Measurements from ENCODE around the gene ATOSB. TPM values are rescaled to one million over a fixed set of nuclear protein-coding genes. Genes with fewer than 3 reads are reported as not detected.

The ATOSB gene
- polyA plus RNA-seq, 3 donors, result 18.5 to 96.8 (median 23.7) TPM

- peak overlapping the region in 2 of 7 donors; percentile 54 to 75 for H3K27ac Mint-ChIP-seq
- H3K79me2 ChIP-seq (ENCODE audit: insufficient read depth, low read length), result no peaks in the 10 kb centered on the region
- peaks cover 6% of the 10 kb centered on the region for H3K4me1 Mint-ChIP-seq
- DNase-seq, result no peak
- no peak overlapping the region for H3K4me2 ChIP-seq (replicated peaks; ENCODE audit: extremely low read depth, low read length, poor library complexity, severe bottlenecking)
- H3K27ac ChIP-seq (ENCODE audit: low read depth in 1 of 2, low read length in 2 of 2), result no peak overlapping the region
- no peaks in the 10 kb centered on the region for H3K4me1 ChIP-seq (ENCODE audit: control insufficient read depth in 1 of 2, insufficient read depth in 2 of 2, low read length in 2 of 2)
- H3K36me3 Mint-ChIP-seq, result peaks cover 61 to 71% of the 10 kb centered on the region in 2 donors
- TF ChIP-seq CTCF (IDR thresholded peaks at IDR 0.05), result no peak
- H3K9me3 ChIP-seq (replicated peaks in 1 of 2; ENCODE audit: control insufficient read depth in 1 of 2, insufficient read depth in 1 of 2, low read length in 2 of 2), result no peaks in the 10 kb centered on the region
- no peak overlapping the region for H3K4me3 ChIP-seq (replicated peaks in 1 of 3; ENCODE audit: low read depth in 2 of 3, low read length in 3 of 3)
- H3K27me3 Mint-ChIP-seq (ENCODE audit: low read depth in 3 of 3), result no peaks in the 10 kb centered on the region
- no peak overlapping the region for H3K9ac ChIP-seq (ENCODE audit: insufficient read depth, low read length, poor library complexity, severe bottlenecking)
- no peaks in the 10 kb centered on the region for H3K9me3 Mint-ChIP-seq
- peaks cover 64 to 79% of the 10 kb centered on the region in 2 donors for H3K36me3 ChIP-seq (replicated peaks in 1 of 2; ENCODE audit: control insufficient read depth in 1 of 2, insufficient read depth in 2 of 2, low read length in 2 of 2)
- intact Hi-C loops (cut with micrococcal nuclease), result no loop called here
- no peaks in the 10 kb centered on the region for H4K20me1 ChIP-seq (ENCODE audit: insufficient read depth, low read length)
- no peaks in the 10 kb centered on the region for H3K27me3 ChIP-seq (ENCODE audit: control insufficient read depth in 2 of 2, insufficient read depth in 2 of 2, low read length in 2 of 2)
- no peak overlapping the region for H2AFZ ChIP-seq (ENCODE audit: insufficient read depth, low read depth, low read length, poor library complexity, severe bottlenecking)
- 100% methylated on average over 2 of the region's 2 CpGs for WGBS (ENCODE audit: insufficient coverage)
- no peak overlapping the region for H3K4me3 Mint-ChIP-seq
Observed at GRCh38 chr9:35089434-35089833, 26.2 kb downstream of the ATOSB start.

GRCh38 chr9:35085078-35085477 is 30.6 kb downstream of the ATOSB start:
- H3K27me3 ChIP-seq (ENCODE audit: control insufficient read depth in 2 of 2, insufficient read depth in 2 of 2, low read length in 2 of 2), result no peaks in the 10 kb centered on the region
- Mint-ChIP-seq H3K27me3 (ENCODE audit: low read depth in 3 of 3) (peaks cover 0 to 1% (median 0%) of the 10 kb centered on the region in 3 donors), H3K27ac (no peak overlapping the region), H3K36me3 (peaks cover 26 to 29% of the 10 kb centered on the region in 2 donors), H3K4me3 (no peak overlapping the region), H3K4me1 (peaks cover 4% of the 10 kb centered on the region), H3K9me3 (no peaks in the 10 kb centered on the region)
- peaks cover 5 to 6% of the 10 kb centered on the region in 2 donors for H3K4me1 ChIP-seq (ENCODE audit: control insufficient read depth in 1 of 2, insufficient read depth in 2 of 2, low read length in 2 of 2)
- H3K4me2 ChIP-seq (replicated peaks; ENCODE audit: extremely low read depth, low read length, poor library complexity, severe bottlenecking), result no peak overlapping the region
- H3K9ac ChIP-seq (ENCODE audit: insufficient read depth, low read length, poor library complexity, severe bottlenecking), result no peak overlapping the region
- no peak overlapping the region for H2AFZ ChIP-seq (ENCODE audit: insufficient read depth, low read depth, low read length, poor library complexity, severe bottlenecking)
- H3K9me3 ChIP-seq (replicated peaks in 1 of 2; ENCODE audit: control insufficient read depth in 1 of 2, insufficient read depth in 1 of 2, low read length in 2 of 2), result no peaks in the 10 kb centered on the region
- DNase-seq, result no peak
- H3K36me3 ChIP-seq (replicated peaks in 1 of 2; ENCODE audit: control insufficient read depth in 1 of 2, insufficient read depth in 2 of 2, low read length in 2 of 2), result peaks cover 28 to 36% of the 10 kb centered on the region in 2 donors
- no peaks in the 10 kb centered on the region for H4K20me1 ChIP-seq (ENCODE audit: insufficient read depth, low read length)
- no CpG with 5 or more reads among the region's 2 CpGs for WGBS (ENCODE audit: insufficient coverage)
- no peak for TF ChIP-seq CTCF (IDR thresholded peaks at IDR 0.05)
- no peak overlapping the region for H3K27ac ChIP-seq (ENCODE audit: low read depth in 1 of 2, low read length in 2 of 2)
- intact Hi-C loops (cut with micrococcal nuclease), result no loop called here
- no peak overlapping the region for H3K4me3 ChIP-seq (replicated peaks in 1 of 3; ENCODE audit: low read depth in 2 of 3, low read length in 3 of 3)
- no peaks in the 10 kb centered on the region for H3K79me2 ChIP-seq (ENCODE audit: insufficient read depth, low read length)

All from CD14-positive monocyte (primary cell).